HCT116 (cell line): ENCODE measurements around the gene SESN3. TPM values are rescaled to one million over a fixed set of nuclear protein-coding genes. Genes with fewer than 3 reads are reported as not detected.
"Not testable (repeated sequence)": the region's sequence is repeated elsewhere in the genome, so short reads cannot be mapped to it uniquely, and the experiment has no call there.

Experiments used
- ATAC-seq: fragments of 200-7000 bp; cut with Tn5 transposase; 2 replicates; pipeline ENCODE4 v1.9.1; 2020; ENCODE audit warnings: mild to moderate bottlenecking, moderate library complexity
- BruUV-seq: library from RNA; stranded (reverse); fragments of 400-500 nt; replicated peaks from 2 replicates; lab custom pipeline; 2021; lab: Mats Ljungman, UMichigan
- CTCF ChIA-PET: fragments of 300-600 bp; sonication (Branson Sonifier 250); formaldehyde crosslinking; loops from one replicate; lab custom pipeline; 2021; ENCODE audit warnings: antibody characterized with exemption; lab: Charles Lee
- POLR2A ChIA-PET: fragments of 300-600, 350-600 bp; sonication (Branson Sonifier 250); formaldehyde crosslinking; loops from one replicate; lab custom pipeline; 2021; ENCODE audit warnings: antibody characterized with exemption; lab: Charles Lee
- RAD21 ChIA-PET, 2 experiments: fragments of 300-600 bp; sonication (Branson Sonifier 250); formaldehyde crosslinking; loops; one replicate each; lab custom pipeline; 2023; ENCODE audit warnings: low total read pairs in 2 of 2; ENCODE audit not compliant: uncharacterized antibody in 2 of 2, unreplicated experiment in 2 of 2, low non-redundant PET in 1 of 2; lab: Charles Lee
- DNase-seq: peaks from one replicate; pipeline ENCODE4 v3.0.0-alpha.2; 2010; ENCODE audit warnings: low read depth, low spot score
- H2AFZ ChIP-seq: fragments of 200-600 bp; shearing (Covaris generic), sonication (generic); 2 replicates; pipeline ENCODE4 v1.6.1; 2017; ENCODE audit warnings: low read depth, mixed run types, mixed read lengths, antibody characterized with exemption, low read length; ENCODE audit not compliant: poor library complexity, severe bottlenecking
- H3K27ac ChIP-seq: 2 replicates; pipeline ENCODE4 v1.5.1; 2012; ENCODE audit warnings: low read depth, low read length
- H3K27me3 ChIP-seq: fragments of 200-600 bp; sonication (generic); 2 replicates; pipeline ENCODE4 v1.6.1; 2016; ENCODE audit warnings: mixed run types, low read length, mixed read lengths; ENCODE audit not compliant: insufficient read depth
- H3K36me3 ChIP-seq, 2 experiments: fragments of 200-500 bp in 1 of 2; fragments of 200-600 bp in 1 of 2; sonication (Bioruptor generic) in 1 of 2; sonication (generic) in 1 of 2; 2 replicates each; pipeline versions ENCODE4 v1.5.1 to v1.6.1; 2014 to 2016; ENCODE audit warnings: low read length in 2 of 2, inconsistent platforms in 1 of 2, mixed read lengths in 1 of 2, mixed run types in 1 of 2; ENCODE audit not compliant: insufficient read depth in 2 of 2, control insufficient read depth in 1 of 2
- H3K4me1 ChIP-seq, 2 experiments: fragments of 200-600 bp in 1 of 2; sonication (generic) in 1 of 2; 2 replicates each; pipeline versions ENCODE4 v1.5.1 to v1.6.1; 2012 to 2017; ENCODE audit warnings: low read length in 2 of 2, inconsistent platforms in 1 of 2, mild to moderate bottlenecking in 1 of 2, mixed read lengths in 1 of 2, mixed run types in 1 of 2, moderate library complexity in 1 of 2; ENCODE audit not compliant: insufficient read depth in 2 of 2, control insufficient read depth in 1 of 2
- H3K4me2 ChIP-seq: fragments of 200-600 bp; sonication (generic); 2 replicates; pipeline ENCODE4 v1.6.1; 2017; ENCODE audit warnings: mixed run types, low read length, mixed read lengths
- H3K4me3 ChIP-seq, 2 experiments: fragments of 200-600 bp in 1 of 2; sonication (generic) in 1 of 2; replicated peaks in 1 of 2; 2 replicates each; pipeline ENCODE4 v1.5.1; 2011 to 2016; ENCODE audit warnings: low read length in 2 of 2, control low read depth in 1 of 2, low read depth in 1 of 2, mild to moderate bottlenecking in 1 of 2, mixed read lengths in 1 of 2, mixed run types in 1 of 2
- H3K79me2 ChIP-seq: fragments of 200-600 bp; sonication (generic); 2 replicates; pipeline ENCODE4 v1.6.1; 2017; ENCODE audit warnings: mild to moderate bottlenecking, mixed run types, low read length, moderate library complexity, mixed read lengths; ENCODE audit not compliant: insufficient read depth
- H3K9ac ChIP-seq: fragments of 200-600 bp; sonication (generic); 2 replicates; pipeline ENCODE4 v1.6.1; 2016; ENCODE audit warnings: low read length, mixed read lengths
- H3K9me2 ChIP-seq: fragments of 200-600 bp; sonication (generic), shearing (Covaris generic); 2 replicates; pipeline ENCODE4 v1.6.1; 2017; ENCODE audit warnings: mixed run types, mild to moderate bottlenecking, moderate library complexity; ENCODE audit not compliant: insufficient read depth
- H3K9me3 ChIP-seq, 2 experiments: fragments of 200-500 bp in 1 of 2; fragments of 200-600 bp in 1 of 2; sonication (Bioruptor generic) in 1 of 2; sonication (generic) in 1 of 2; 2 replicates each; pipeline ENCODE4 v1.6.1; 2014 to 2017; ENCODE audit warnings: low read length in 2 of 2, mixed read lengths in 2 of 2, inconsistent platforms in 1 of 2, low read depth in 1 of 2, mild to moderate bottlenecking in 1 of 2, mixed run types in 1 of 2, moderate library complexity in 1 of 2; ENCODE audit not compliant: control insufficient read depth in 1 of 2, insufficient read depth in 1 of 2
- H4K20me1 ChIP-seq: fragments of 200-600 bp; sonication (generic), shearing (Covaris generic); 2 replicates; pipeline ENCODE4 v1.6.1; 2017; ENCODE audit warnings: mixed run types, mild to moderate bottlenecking, moderate library complexity; ENCODE audit not compliant: insufficient read depth
- ATF3 ChIP-seq: IDR thresholded peaks from 2 replicates; pipeline ENCODE4 v1.6.1; 2012
- EZH2 ChIP-seq: fragments of 200-600 bp; sonication (generic); IDR thresholded peaks from 2 replicates; pipeline ENCODE4 v1.6.1; 2017; ENCODE audit warnings: antibody characterized with exemption, mixed run types
- FOSL1 ChIP-seq: IDR thresholded peaks from 2 replicates; pipeline ENCODE4 v1.6.1; 2012; ENCODE audit warnings: low read depth
- intact Hi-C: fragments of 100-400 bp; cut with micrococcal nuclease; formaldehyde crosslinking; loops from 2 replicates; pipeline ENCODE4 v1.10.0; 2022
- total RNA-seq: library from RNA; stranded (reverse); gene quantifications from one replicate; pipeline ENCODE4 v1.2.1, GENCODE V29; 2021; ENCODE audit not compliant: unreplicated experiment

SESN3 gene
- total RNA-seq, 1 experiment from 2014 or later: 4.2 TPM

- Histone ChIP-seq H3K4me2 (peak overlapping the region; percentile 80; the same call in 1 of the 2 replicates), H3K27me3 (peaks cover 9% of the 10 kb centered on the region; the same call in 1 of the 2 replicates), H3K9me2 (no peaks in the 10 kb centered on the region), H3K4me1 (peaks cover 4 to 18% of the 10 kb centered on the region in 2 experiments; a peak in 2 of 4 replicates), H3K9me3 (no peaks in the 10 kb centered on the region), H2AFZ (no peak overlapping the region), H3K36me3 (no peaks in the 10 kb centered on the region), H3K79me2 (no peaks in the 10 kb centered on the region), H3K4me3 (peak overlapping the region in 1 of 2 experiments; percentile 51; a peak in 1 of 4 replicates), H3K9ac (no peak overlapping the region), H4K20me1 (no peaks in the 10 kb centered on the region), H3K27ac (no peak overlapping the region)
- ATAC-seq: no peak
- intact Hi-C loops: no loop called here
- ChIA-PET RAD21 (no interaction called here), POLR2A (interaction anchor here (0.7 kb wide), 2 partner anchors 14 to 16 kb away, joined by 3 read pairs; no protein-coding TSS in a partner anchor), CTCF (interaction anchor here (1.0 kb wide), 1 partner anchor 476 kb away, joined by 3 read pairs; no protein-coding TSS in a partner anchor)
- no peak for TF ChIP-seq ATF3
- BruUV-seq: TSS peak; percentile 46
- DNase-seq: no peak
Measured at GRCh38 chr11:95229199-95229992, 1.6 kb downstream of the SESN3 start.

GRCh38 chr11:95228081-95228749 is 2.8 kb downstream of the SESN3 start:
- ATAC-seq: no peak
- H3K9me3 ChIP-seq: no peaks in the 10 kb centered on the region
- H3K79me2 ChIP-seq: no peaks in the 10 kb centered on the region
- no peak overlapping the region for H2AFZ ChIP-seq
- H3K4me1 ChIP-seq: peaks cover 4 to 18% of the 10 kb centered on the region in 2 experiments; a peak in 2 of 4 replicates
- H3K4me2 ChIP-seq: no peak overlapping the region
- H4K20me1 ChIP-seq: no peaks in the 10 kb centered on the region
- CTCF ChIA-PET: no interaction called here
- DNase-seq: no peak
- no peak overlapping the region for H3K27ac ChIP-seq
- RAD21 ChIA-PET: no interaction called here
- no peaks in the 10 kb centered on the region for H3K9me2 ChIP-seq
- POLR2A ChIA-PET: no interaction called here
- no peaks in the 10 kb centered on the region for H3K36me3 ChIP-seq
- no peak overlapping the region for H3K4me3 ChIP-seq
- H3K9ac ChIP-seq: no peak overlapping the region
- no peak for TF ChIP-seq EZH2
- no peak for TF ChIP-seq FOSL1
- TF ChIP-seq ATF3: no peak
- BruUV-seq: no TSS peak
- intact Hi-C loops: no loop called here
- peaks cover 9% of the 10 kb centered on the region; the same call in 1 of the 2 replicates for H3K27me3 ChIP-seq

- H3K36me3 ChIP-seq, H2AFZ ChIP-seq, POLR2A ChIA-PET, H3K9ac ChIP-seq, DNase-seq, RAD21 ChIA-PET, intact Hi-C loops, H3K4me3 ChIP-seq, H3K9me2 ChIP-seq, H3K27ac ChIP-seq, H3K9me3 ChIP-seq, H3K79me2 ChIP-seq, H3K4me2 ChIP-seq, ATAC-seq, BruUV-seq, H3K27me3 ChIP-seq, H4K20me1 ChIP-seq, CTCF ChIA-PET: not testable (repeated sequence)
- H3K4me1 ChIP-seq: peaks cover 4 to 18% of the 10 kb centered on the region in 2 experiments; a peak in 2 of 4 replicates
Measured at GRCh38 chr11:95227060-95227459, 3.9 kb downstream of the SESN3 start.
